Astrocyte of the spinal cord (primary cell): ENCODE data around the gene PREP.

Experiments
- DNase-seq: peaks from one replicate; pipeline ENCODE4 v3.0.0; 2011; ENCODE audit warnings: low read depth, low spot score
- H3K4me3 ChIP-seq: 2 replicates; pipeline ENCODE4 v1.5.1; 2011; ENCODE audit warnings: low read depth, mild to moderate bottlenecking, low read length, moderate library complexity
- in situ Hi-C: cut with HindIII; loops from 2 replicates; pipeline ENCODE4 v1.10.0; 2017; ENCODE audit warnings: low sequenced_read_pairs
- TF ChIP-seq, protein P1 (sequence below): IDR thresholded peaks from 2 replicates; pipeline ENCODE4 v1.5.1; 2012; ENCODE audit warnings: low read depth, mild to moderate bottlenecking, low read length, inconsistent platforms

Gene PREP

GRCh38 chr6:105382496-105382895 is 20.4 kb downstream of the PREP start:
- no peak overlapping the region for H3K4me3 ChIP-seq
- no peak for DNase-seq
- in situ Hi-C loops = no loop called here
- TF ChIP-seq, protein P1, sequence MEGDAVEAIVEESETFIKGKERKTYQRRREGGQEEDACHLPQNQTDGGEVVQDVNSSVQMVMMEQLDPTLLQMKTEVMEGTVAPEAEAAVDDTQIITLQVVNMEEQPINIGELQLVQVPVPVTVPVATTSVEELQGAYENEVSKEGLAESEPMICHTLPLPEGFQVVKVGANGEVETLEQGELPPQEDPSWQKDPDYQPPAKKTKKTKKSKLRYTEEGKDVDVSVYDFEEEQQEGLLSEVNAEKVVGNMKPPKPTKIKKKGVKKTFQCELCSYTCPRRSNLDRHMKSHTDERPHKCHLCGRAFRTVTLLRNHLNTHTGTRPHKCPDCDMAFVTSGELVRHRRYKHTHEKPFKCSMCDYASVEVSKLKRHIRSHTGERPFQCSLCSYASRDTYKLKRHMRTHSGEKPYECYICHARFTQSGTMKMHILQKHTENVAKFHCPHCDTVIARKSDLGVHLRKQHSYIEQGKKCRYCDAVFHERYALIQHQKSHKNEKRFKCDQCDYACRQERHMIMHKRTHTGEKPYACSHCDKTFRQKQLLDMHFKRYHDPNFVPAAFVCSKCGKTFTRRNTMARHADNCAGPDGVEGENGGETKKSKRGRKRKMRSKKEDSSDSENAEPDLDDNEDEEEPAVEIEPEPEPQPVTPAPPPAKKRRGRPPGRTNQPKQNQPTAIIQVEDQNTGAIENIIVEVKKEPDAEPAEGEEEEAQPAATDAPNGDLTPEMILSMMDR = no peak

DNA sequence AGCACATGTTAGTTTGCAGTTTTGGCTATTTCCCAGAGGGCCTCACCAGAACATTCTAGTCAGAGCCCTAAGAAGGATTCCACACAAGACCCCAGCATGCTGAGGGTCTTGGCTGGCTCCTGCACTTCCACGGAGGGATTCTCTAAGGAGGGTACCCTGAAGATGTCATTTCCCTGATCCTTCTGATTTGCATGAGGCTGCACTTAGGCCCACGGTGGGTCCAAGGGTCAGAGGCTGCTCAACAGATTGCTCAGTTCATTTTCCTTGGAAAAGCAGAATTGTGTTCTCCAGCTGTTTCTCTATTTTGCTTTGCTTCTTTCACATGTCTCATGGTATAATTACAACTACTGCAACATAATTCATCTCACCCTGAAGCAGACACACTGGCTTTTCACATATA is 22.2 kb downstream of the PREP start:
- DNase-seq = no peak
- TF ChIP-seq, protein P1 = no peak
- no peak overlapping the region for H3K4me3 ChIP-seq
- in situ Hi-C loops = no loop called here

- DNase-seq = no peak
- H3K4me3 ChIP-seq = no peak overlapping the region
Measured at GRCh38 chr6:105375797-105376196, 27.1 kb downstream of the PREP start.

DNA sequence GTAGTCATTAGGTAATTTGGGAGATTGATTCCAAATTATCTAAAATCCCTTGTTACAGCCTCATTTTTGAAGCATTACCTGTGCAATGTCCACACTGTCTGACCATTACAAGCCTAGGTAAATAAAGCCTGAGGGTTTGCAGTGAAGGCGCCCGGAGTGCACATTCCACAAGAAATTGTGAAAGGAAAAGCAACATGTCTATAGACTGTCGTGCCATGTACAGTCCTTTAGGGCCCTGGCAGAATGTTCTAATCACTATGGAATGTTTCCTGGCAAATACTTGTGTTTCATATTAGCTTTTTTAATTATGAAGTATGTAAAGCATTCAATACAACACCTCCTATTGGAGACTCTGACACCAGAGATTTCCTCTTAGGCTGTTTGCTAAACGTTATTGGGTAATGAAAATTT is 28.9 kb downstream of the PREP start:
- peak; percentile 23 for DNase-seq
- H3K4me3 ChIP-seq = no peak overlapping the region
- TF ChIP-seq, protein P1 = no peak
- in situ Hi-C loops = no loop called here

More at GRCh38 chr6:105375797-105376196, 27.1 kb downstream of the PREP start:
- TF ChIP-seq, protein P1 = no peak
- in situ Hi-C loops = no loop called here

DNA sequence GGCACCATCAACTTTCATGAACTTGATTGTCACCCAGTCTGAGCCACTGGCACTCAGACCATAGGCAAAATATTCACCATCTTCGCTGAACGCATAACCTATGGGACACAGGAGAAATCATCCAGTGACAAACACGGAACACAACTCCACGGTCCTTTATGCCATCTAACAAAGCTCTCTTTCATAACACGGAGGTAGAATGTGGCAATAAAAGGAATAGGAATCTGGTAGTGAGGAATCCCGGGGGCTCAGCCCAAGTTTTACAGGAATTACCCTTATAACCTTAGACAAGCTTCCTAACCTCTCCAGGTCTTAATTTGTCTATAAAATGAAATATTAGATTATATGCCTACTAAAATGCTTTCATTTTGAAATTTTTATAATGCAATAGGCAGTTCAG is 29.4 kb downstream of the PREP start:
- no peak for DNase-seq
- in situ Hi-C loops = no loop called here
- no peak overlapping the region for H3K4me3 ChIP-seq
- TF ChIP-seq, protein P1 = no peak

- DNase-seq = no peak
- H3K4me3 ChIP-seq = no peak overlapping the region
- TF ChIP-seq, protein P1 = no peak
- in situ Hi-C loops = no loop called here
Measured at GRCh38 chr6:105372849-105373182, 30.1 kb downstream of the PREP start.
